ENCODE measurements around the gene ETFA. TPM values are rescaled to one million over a fixed set of nuclear protein-coding genes. Genes with fewer than 3 reads are reported as not detected.

ETFA gene
- polyA plus RNA-seq, 2 of the 4 experiments (the other 2 are of a cell fraction): 243 to 412 TPM

DNA sequence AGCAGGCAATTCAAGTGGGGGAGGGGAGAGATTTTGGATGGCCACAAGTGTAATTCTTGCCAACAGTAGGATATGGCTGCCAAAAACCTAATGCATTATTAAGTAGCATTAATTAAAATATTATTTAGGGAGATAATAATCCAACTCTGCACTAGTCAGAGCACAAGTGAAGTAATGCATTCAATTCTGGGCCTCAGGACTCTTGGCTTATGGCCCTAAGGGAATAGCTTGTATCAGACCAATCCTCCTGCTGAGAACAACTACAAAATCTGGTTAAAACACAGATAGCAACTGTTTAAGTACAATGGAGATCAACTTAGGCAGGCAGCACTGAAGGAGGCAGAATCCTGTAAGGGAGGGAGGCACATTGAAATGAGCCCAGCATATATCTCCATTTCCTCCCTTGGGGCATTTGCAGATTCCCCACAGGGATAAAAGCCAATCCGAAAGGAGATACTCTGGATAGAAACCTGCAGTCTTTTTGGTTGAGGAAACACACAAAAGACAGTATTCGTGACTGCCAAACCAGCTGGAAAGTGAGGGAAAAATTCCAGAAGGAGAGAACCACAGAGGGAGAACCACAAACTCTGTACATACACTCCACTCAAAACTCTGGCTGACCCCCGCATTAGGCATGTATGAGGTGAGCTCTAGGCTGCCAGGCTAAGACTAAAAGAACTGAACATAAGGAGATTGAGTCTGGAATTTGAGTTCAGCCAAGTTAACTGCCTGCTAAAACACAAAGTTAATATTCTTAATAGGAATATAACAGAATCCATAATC is 57.4 kb downstream of the ETFA start:
- Histone ChIP-seq H3K4me3 (no peak overlapping the region), H3K9me3 (no peaks in the 10 kb centered on the region), H3K27ac (no peak overlapping the region), H3K4me1 (no peaks in the 10 kb centered on the region), H3K4me2 (no peak overlapping the region)
- ATAC-seq (no peak), DNase-seq (ENCODE audit: low read depth in 1 of 2, low spot score in 1 of 2) (no peak), FAIRE-seq (no peak)
- no peak for TF ChIP-seq CHD2 (IDR thresholded peaks at IDR 0.05; ENCODE audit: low read length, partially characterized antibody)
- TF ChIP-seq, protein P1, sequence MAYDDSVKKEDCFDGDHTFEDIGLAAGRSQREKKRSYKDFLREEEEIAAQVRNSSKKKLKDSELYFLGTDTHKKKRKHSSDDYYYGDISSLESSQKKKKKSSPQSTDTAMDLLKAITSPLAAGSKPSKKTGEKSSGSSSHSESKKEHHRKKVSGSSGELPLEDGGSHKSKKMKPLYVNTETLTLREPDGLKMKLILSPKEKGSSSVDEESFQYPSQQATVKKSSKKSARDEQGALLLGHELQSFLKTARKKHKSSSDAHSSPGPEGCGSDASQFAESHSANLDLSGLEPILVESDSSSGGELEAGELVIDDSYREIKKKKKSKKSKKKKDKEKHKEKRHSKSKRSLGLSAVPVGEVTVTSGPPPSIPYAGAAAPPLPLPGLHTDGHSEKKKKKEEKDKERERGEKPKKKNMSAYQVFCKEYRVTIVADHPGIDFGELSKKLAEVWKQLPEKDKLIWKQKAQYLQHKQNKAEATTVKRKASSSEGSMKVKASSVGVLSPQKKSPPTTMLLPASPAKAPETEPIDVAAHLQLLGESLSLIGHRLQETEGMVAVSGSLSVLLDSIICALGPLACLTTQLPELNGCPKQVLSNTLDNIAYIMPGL (CRISPR knock-in tag; IDR thresholded peaks at IDR 0.05; ENCODE audit: borderline replicate concordance): no peak
- TF ChIP-seq FOSL2 (IDR thresholded peaks at IDR 0.05): no peak
- TF ChIP-seq FOSL2 (CRISPR knock-in tag; IDR thresholded peaks at IDR 0.05): no peak
- TF ChIP-seq RAD21 (conservative IDR thresholded peaks at IDR 0.05 in 1 of 2, IDR thresholded peaks at IDR 0.05 in 1 of 2): no peak
- TF ChIP-seq MYC (IDR thresholded peaks at IDR 0.05; ENCODE audit: borderline replicate concordance, low read length): no peak
- no peak for TF ChIP-seq HOXB13 (CRISPR knock-in tag; IDR thresholded peaks at IDR 0.05; ENCODE audit: low read depth)
- no peak for TF ChIP-seq EHF (CRISPR knock-in tag; IDR thresholded peaks at IDR 0.05)
- no peak for TF ChIP-seq ZFP36 (IDR thresholded peaks at IDR 0.05; ENCODE audit: borderline replicate concordance, partially characterized antibody)
- TF ChIP-seq CHD4 (IDR thresholded peaks at IDR 0.05; ENCODE audit: borderline replicate concordance): no peak
- 90% methylated on average over 3 of the region's 3 CpGs for WGBS (ENCODE audit: missing lambda C conversion rate)
- POLR2A ChIA-PET: no interaction called here
- CTCF ChIA-PET: interaction anchor here (1.1 to 1.5 kb wide), 5 partner anchors 10 to 68 kb away, joined by 3 to 5 read pairs (median 3); no protein-coding TSS in a partner anchor

DNA sequence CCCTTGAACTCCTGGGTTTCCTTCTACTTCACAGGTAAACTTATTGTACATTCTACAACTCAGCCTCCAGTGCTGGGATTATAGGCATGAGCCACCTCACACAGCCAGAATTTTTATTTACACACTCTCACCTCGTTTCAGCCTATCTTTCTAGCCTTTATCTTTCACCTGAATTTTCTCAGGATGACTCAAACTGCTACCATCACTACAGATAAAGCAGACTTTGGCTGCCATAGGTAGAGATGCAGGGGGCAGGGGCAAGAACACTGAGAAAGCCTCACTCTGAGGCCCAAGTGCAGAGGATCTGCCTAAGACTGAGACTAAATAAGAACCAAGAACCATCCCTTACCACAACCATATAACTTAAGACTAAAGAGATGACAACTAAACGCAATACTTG is 59.0 kb downstream of the ETFA start:
- FAIRE-seq: no peak
- Histone ChIP-seq H3K9me3 (no peaks in the 10 kb centered on the region), H3K4me3 (no peak overlapping the region), H3K27ac (no peak overlapping the region), H3K4me1 (no peaks in the 10 kb centered on the region), H3K4me2 (no peak overlapping the region)
- no peak for DNase-seq (ENCODE audit: low read depth in 1 of 2, low spot score in 1 of 2)
- 58% methylated on average over 2 of the region's 2 CpGs for WGBS (ENCODE audit: missing lambda C conversion rate)
- TF ChIP-seq RCOR1 (IDR thresholded peaks at IDR 0.05; ENCODE audit: low read depth, low read length) (no peak), CHD4 (IDR thresholded peaks at IDR 0.05; ENCODE audit: borderline replicate concordance) (no peak), KDM5A (IDR thresholded peaks at IDR 0.05) (no peak), HDAC2 (IDR thresholded peaks at IDR 0.05) (no peak), FOSL2 (IDR thresholded peaks at IDR 0.05) (no peak), FOSL2 (CRISPR knock-in tag; IDR thresholded peaks at IDR 0.05) (no peak), POLR2A (IDR thresholded peaks at IDR 0.05; ENCODE audit: low read length) (no peak), SREBF2 (IDR thresholded peaks at IDR 0.05) (no peak), KDM1A (IDR thresholded peaks at IDR 0.05; ENCODE audit: low read depth) (no peak), EHMT2 (IDR thresholded peaks at IDR 0.05; ENCODE audit: low read depth) (no peak), FOSB (CRISPR knock-in tag; IDR thresholded peaks at IDR 0.05) (no peak), EHF (CRISPR knock-in tag; IDR thresholded peaks at IDR 0.05) (no peak)
- TF ChIP-seq, protein P2, sequence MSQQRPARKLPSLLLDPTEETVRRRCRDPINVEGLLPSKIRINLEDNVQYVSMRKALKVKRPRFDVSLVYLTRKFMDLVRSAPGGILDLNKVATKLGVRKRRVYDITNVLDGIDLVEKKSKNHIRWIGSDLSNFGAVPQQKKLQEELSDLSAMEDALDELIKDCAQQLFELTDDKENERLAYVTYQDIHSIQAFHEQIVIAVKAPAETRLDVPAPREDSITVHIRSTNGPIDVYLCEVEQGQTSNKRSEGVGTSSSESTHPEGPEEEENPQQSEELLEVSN (IDR thresholded peaks at IDR 0.05; ENCODE audit: borderline replicate concordance, low read depth): no peak
- TF ChIP-seq, protein P3, sequence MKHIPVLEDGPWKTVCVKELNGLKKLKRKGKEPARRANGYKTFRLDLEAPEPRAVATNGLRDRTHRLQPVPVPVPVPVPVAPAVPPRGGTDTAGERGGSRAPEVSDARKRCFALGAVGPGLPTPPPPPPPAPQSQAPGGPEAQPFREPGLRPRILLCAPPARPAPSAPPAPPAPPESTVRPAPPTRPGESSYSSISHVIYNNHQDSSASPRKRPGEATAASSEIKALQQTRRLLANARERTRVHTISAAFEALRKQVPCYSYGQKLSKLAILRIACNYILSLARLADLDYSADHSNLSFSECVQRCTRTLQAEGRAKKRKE (CRISPR knock-in tag; IDR thresholded peaks at IDR 0.05; ENCODE audit: low read depth): no peak
- TF ChIP-seq, protein P4, sequence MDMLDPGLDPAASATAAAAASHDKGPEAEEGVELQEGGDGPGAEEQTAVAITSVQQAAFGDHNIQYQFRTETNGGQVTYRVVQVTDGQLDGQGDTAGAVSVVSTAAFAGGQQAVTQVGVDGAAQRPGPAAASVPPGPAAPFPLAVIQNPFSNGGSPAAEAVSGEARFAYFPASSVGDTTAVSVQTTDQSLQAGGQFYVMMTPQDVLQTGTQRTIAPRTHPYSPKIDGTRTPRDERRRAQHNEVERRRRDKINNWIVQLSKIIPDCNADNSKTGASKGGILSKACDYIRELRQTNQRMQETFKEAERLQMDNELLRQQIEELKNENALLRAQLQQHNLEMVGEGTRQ (IDR thresholded peaks at IDR 0.05): no peak
- TF ChIP-seq, protein P5, sequence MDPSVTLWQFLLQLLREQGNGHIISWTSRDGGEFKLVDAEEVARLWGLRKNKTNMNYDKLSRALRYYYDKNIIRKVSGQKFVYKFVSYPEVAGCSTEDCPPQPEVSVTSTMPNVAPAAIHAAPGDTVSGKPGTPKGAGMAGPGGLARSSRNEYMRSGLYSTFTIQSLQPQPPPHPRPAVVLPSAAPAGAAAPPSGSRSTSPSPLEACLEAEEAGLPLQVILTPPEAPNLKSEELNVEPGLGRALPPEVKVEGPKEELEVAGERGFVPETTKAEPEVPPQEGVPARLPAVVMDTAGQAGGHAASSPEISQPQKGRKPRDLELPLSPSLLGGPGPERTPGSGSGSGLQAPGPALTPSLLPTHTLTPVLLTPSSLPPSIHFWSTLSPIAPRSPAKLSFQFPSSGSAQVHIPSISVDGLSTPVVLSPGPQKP (IDR thresholded peaks at IDR 0.05; ENCODE audit: low read depth, low read length): no peak
- ChIA-PET CTCF (interaction anchor here (1.5 kb wide), 1 partner anchor 17 kb away, joined by 5 read pairs; no protein-coding TSS in a partner anchor), POLR2A (no interaction called here)
- no peak; a peak in 2 of 6 replicates for ATAC-seq

Measured in A549 (cell line).